Measurements from ENCODE around the gene TP53.

DNA sequence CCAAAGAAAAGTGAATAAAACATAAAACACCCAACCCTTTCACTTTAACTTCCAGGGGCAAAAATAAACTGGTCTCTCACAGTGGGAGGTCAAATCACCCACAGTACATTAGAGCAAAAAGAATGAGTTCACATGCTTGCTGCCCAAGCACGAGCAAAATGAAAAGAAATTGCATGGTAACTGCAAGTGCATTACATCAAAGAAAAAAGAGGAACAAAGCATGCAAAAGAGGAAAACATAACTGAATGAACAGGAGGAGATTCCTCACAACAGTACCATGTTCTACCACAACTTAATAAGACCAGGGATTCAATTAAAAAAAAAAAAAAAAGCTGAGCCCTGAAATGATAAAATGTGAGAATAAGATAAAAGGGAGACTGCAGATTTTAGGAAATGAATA, 42.5 kb upstream of the TP53 start:
- TF ChIP-seq, protein P1, sequence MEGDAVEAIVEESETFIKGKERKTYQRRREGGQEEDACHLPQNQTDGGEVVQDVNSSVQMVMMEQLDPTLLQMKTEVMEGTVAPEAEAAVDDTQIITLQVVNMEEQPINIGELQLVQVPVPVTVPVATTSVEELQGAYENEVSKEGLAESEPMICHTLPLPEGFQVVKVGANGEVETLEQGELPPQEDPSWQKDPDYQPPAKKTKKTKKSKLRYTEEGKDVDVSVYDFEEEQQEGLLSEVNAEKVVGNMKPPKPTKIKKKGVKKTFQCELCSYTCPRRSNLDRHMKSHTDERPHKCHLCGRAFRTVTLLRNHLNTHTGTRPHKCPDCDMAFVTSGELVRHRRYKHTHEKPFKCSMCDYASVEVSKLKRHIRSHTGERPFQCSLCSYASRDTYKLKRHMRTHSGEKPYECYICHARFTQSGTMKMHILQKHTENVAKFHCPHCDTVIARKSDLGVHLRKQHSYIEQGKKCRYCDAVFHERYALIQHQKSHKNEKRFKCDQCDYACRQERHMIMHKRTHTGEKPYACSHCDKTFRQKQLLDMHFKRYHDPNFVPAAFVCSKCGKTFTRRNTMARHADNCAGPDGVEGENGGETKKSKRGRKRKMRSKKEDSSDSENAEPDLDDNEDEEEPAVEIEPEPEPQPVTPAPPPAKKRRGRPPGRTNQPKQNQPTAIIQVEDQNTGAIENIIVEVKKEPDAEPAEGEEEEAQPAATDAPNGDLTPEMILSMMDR (IDR thresholded peaks at IDR 0.05), result no peak
- TF ChIP-seq POLR2AphosphoS5 (IDR thresholded peaks at IDR 0.05), result no peak
